Fibroblast of gingiva (primary cell): ENCODE data around the gene AGPS.
"Not testable (repeated sequence)": the region's sequence is repeated elsewhere in the genome, so short reads cannot be mapped to it uniquely, and the experiment has no call there.

Experiments
- DNase-seq: peaks from one replicate; pipeline ENCODE4 v3.0.0-alpha.2; 2011; ENCODE audit warnings: low read depth

Gene AGPS

GRCh38 chr2:177531706-177532105, 139.1 kb downstream of the AGPS start:
- DNase-seq = no peak

GRCh38 chr2:177532567-177532966, 140.0 kb downstream of the AGPS start:
- DNase-seq = no peak

DNA sequence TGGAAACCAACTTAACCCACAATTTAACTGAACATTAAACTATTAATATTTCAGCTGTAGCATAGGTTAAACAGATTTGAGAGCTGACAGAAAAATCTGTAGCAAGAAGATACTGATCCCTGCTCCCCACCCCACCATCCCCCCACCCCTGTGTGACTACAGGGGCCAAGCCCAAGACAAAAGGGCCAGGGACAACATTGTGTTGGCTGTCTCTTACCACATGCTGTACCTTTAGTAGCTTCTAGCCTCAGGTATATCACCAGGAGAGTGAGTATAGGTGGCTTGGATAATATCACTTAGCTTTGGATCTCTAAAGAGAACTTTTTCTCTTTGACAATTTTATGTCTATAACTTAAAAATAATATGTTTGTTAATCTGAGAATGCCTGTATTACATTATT, 140.7 kb downstream of the AGPS start:
- no peak for DNase-seq

DNA sequence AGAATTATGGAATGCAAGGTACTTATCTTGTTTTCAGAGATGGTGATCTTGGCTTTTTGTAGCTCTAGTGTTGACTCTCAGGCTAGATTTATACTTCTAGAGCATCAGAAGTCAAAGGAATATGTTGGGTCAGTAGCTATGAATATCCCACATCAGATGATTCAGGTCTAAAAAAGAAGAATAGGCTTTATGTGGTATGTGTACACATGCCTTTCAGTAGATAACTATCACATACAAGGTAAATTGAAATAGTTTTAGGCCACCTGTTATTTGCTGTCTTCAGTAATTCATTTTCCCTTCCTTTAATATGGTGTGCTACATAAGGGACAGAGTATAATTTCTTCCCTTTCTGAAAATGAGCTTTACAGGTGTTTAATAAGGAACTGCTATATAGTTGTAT, 142.4 kb downstream of the AGPS start:
- no peak for DNase-seq

- DNase-seq = no peak
Measured at GRCh38 chr2:177535958-177536504, 143.5 kb downstream of the AGPS start.

DNA sequence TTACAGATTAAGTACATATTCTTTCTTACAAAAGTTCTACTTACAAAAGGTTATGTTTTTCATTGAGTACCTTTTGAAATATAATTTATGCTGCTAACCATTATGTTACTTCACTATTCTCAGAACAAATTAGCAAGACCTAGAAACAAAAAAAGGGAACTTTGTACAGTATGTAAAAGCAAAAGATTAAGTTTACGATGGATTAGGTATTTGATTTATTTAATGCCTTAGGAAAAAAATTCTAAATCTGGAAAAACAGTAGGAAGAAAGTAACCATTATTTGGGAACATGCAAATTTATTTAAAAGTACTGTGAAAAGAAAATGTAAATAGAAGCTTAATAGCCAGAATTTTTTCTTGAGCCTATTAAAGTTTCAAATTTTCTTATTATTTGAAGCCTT, 144.6 kb downstream of the AGPS start:
- DNase-seq = no peak

- no peak for DNase-seq
Measured at GRCh38 chr2:177537636-177538035, 145.1 kb downstream of the AGPS start.

- DNase-seq = no peak
Measured at GRCh38 chr2:177538323-177538722, 145.8 kb downstream of the AGPS start.

GRCh38 chr2:177540283-177540682, 147.7 kb downstream of the AGPS start:
- no peak for DNase-seq

GRCh38 chr2:177541258-177541991, 148.9 kb downstream of the AGPS start:
- no peak for DNase-seq

- no peak for DNase-seq
Measured at GRCh38 chr2:177542396-177542795, 149.8 kb downstream of the AGPS start.

DNA sequence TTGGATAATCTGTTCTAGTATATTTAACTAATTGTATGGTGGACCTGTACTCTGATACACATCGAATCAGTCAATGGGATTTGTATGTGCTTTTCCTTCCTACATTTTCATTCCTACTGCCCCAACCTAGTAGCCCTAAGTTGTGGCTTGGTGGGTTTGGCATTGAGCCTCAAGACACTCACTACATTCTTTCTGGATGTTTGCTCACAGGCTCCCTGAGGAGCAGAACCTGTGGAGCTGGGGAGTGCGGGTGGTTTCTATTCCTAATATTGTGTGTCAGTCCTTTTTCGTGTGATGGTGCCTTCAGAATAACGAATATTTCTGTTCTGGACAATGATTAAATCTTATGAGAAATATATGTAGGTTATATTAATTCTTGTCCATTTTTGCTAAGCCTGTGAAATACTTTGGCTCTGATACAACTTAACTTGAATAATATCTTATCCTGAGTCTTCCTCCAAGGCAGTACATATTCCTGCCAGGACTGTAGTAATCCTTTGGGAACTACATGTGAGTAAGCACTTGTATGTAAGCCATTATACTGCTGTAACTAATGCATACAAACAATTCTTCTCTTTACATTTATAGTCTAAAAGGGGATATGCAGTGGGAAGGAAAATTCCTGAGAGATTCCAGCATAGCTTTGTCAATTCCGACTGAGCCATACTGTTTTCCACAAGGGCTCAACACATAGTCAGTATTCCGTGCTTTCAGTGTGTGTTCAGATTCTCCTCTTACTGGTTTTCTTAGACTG, 150.6 kb downstream of the AGPS start:
- DNase-seq = peak; percentile 52

DNA sequence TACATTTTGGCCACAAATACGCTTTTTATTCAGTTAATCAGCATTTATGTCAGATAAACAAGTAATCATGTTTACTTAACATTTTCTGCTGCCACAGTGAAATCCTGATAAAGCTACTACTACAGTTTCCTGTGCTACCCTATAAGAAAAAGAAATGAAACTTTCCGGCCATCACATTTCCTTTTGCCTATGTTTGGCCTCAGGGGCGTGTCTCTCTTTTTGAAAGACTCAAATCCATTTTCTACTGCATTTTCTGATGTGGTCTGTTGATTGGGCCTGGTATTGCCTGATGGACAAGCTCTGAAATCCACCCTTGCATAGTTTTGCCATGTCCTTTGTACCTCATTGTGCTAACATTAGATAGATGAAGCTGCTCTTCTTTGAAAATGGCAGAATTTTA, 152.6 kb downstream of the AGPS start:
- DNase-seq = no peak

DNA sequence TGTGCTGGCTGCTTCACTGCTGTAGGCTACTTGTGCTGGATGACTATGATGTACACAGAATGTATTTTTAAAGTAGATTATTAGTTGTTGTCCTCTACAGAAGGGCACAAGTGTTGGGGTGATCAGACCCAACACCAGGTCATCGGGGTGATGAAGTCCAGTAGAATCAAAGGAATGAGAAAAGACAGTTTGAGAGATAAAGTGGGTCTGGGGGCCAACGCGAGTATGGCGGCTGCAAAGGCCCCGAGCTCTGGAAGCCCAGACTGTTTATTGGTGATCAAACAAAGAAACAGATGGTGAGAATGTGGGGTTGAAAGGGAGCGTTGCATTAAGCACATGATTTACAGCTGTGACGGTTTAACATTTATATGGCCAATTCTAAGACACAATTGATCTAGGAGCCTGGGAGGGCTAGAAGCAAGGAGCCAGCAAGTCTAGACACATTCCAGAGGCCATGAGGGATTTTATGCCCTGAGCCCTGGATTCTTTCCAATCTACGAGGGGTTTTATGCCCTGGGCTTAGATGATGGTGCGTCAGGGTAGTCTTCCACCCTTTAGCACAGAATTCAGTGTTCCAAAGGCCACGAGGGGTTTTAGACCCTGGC, 153.5 kb downstream of the AGPS start:
- DNase-seq = no peak

DNA sequence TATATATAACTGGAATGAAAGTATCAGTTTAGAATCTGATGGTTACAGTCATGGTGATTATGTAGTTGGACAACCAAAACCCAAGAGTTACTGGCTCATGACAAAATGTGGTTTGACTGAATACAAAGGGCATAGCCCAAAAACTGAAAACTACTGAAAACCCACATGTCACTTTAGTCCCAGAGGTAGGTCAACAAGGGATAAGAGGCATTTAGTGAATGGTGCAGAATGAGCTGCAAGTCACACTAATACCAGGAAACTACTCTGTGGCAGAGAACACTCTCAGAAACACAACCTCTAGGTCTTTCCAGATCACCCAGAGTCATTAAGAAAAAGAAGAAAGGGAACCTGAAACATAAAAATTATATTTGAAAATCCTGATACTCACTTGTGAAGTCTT, 154.5 kb downstream of the AGPS start:
- DNase-seq = no peak

- DNase-seq = no peak
Measured at GRCh38 chr2:177547772-177548171, 155.2 kb downstream of the AGPS start.

GRCh38 chr2:177548636-177549035, 156.1 kb downstream of the AGPS start:
- DNase-seq = no peak

GRCh38 chr2:177549171-177549570, 156.6 kb downstream of the AGPS start:
- no peak for DNase-seq

GRCh38 chr2:177550264-177551200, 158.0 kb downstream of the AGPS start:
- no peak for DNase-seq

GRCh38 chr2:177551360-177551759, 158.8 kb downstream of the AGPS start:
- not testable (repeated sequence) for DNase-seq

DNA sequence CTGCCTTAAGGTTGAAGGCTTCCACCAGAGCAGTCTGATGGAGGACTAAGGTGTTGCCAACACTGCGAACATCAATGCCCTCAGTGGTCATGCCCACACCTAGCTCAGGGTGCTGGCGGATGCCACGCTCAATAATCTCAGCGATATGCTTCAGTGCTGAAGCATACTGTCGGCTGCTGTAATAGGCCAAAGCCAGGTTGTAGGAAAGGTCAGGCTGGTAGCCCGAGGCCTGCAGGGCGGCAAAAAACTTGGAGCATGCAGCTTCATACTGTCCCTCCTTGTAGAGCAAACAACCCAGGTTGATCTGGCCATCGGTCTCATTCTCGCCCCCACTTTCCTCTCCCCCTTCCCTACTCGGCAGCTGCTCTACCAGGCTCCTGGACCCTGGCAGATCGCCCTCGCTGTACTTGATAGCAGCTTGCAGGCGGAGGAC, 159.4 kb downstream of the AGPS start:
- DNase-seq = no peak
